Adrenal gland (tissue), 5 donors: ENCODE measurements around the gene PEX11B.

Experiments
- POLR2A ChIP-seq, 2 donors: fragments of 450-650 bp; IDR thresholded peaks; one replicate each; pipeline ENCODE4 v1.6.1; 2017; ENCODE audit warnings: antibody characterized with exemption in 2 of 2, mild to moderate bottlenecking in 2 of 2, moderate library complexity in 1 of 2
- TF ChIP-seq, protein P1 (sequence below), 6 experiments: fragments of 450-650 bp in 4 of 6; fragments of 200-600 bp in 2 of 6; sonication (generic) in 1 of 6; IDR thresholded peaks; 1 replicate in 5 of 6; 2 replicates in 1 of 6; pipeline versions ENCODE4 v1.5.1 to v1.8.0; 2016 to 2021; ENCODE audit warnings: antibody characterized with exemption in 6 of 6, mild to moderate bottlenecking in 2 of 6, moderate library complexity in 1 of 6
- donor health status: DM: no; HTN: no; CAD: no.

DNA sequence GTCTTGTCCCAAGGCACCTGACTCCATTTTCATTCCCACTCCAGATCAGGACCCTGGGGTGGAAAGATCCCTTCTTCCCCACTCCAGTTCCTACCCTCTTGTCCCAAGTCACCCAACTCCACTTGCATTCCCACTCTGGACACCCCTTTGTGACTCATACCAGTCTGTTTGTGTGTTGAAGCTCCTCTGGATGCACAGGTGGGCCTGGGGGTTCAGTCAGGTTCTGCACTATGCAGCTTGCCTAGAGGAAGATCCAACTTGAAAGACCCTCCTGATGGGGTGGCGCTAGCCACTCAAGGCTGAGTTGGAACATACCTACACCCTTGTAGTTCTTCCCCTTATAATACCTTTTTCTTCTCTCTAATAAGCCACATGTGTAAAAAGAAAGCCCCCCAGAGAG lies 23.0 kb downstream of the PEX11B start:
- TF ChIP-seq, protein P1, sequence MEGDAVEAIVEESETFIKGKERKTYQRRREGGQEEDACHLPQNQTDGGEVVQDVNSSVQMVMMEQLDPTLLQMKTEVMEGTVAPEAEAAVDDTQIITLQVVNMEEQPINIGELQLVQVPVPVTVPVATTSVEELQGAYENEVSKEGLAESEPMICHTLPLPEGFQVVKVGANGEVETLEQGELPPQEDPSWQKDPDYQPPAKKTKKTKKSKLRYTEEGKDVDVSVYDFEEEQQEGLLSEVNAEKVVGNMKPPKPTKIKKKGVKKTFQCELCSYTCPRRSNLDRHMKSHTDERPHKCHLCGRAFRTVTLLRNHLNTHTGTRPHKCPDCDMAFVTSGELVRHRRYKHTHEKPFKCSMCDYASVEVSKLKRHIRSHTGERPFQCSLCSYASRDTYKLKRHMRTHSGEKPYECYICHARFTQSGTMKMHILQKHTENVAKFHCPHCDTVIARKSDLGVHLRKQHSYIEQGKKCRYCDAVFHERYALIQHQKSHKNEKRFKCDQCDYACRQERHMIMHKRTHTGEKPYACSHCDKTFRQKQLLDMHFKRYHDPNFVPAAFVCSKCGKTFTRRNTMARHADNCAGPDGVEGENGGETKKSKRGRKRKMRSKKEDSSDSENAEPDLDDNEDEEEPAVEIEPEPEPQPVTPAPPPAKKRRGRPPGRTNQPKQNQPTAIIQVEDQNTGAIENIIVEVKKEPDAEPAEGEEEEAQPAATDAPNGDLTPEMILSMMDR (IDR thresholded peaks at IDR 0.05): no peak
- no peak for TF ChIP-seq POLR2A (IDR thresholded peaks at IDR 0.05)
